SHP77 (cell line): ENCODE measurements around the gene MBLAC2.

Source experiments
- DNase-seq, 2 experiments: peaks; one replicate each; lab custom pipeline; 2025; lab: John Stamatoyannopoulos, UW

The MBLAC2 gene

DNA sequence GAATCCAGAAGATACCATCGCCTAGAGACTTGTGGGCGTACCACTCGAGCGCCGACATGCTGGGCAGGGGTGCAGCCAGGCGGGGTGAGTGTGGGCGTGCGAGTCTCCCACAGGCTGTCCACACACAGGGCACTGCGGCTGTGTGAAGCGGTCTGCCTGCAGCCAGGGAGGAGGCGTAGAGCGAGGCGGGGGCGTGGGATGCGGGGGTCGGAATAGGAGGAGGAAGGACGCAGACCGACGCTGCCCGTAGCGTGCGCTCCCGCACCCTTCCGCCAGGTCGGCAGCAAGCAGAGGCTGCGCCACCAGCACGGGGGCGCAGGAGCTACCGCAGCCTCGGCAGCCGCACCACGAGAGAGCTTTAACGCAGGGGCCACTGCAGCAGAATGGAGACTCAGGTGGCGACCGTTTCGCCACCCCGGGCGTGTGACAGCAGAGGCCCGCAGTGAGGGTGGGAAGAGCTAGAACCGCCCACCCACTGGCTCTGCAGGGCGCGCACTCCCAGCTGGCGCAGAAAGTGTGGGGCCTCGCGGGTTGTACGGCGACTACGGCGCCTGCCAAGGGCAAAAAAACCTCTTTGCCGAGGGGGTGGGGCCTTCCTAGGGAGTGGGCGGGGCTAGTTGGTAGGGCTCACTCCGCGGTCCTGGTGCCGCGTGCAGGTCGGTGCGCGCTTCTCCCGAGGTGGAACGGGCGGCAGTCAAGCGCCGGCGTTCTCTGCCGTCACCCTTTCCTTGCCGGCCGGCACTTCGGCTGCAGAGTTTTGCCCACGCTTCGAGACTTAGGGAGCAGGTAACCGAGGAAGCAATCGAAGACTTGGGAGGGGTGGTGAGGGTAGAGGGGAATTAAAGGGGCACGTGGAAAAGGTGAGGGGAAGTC lies at the start of gene MBLAC2, which contains the start of gene POLR3G:
Gene MBLAC2 (minus strand): TSS at position 537 of the 873 bp plus-strand sequence. CDS start 479 bp downstream, at position 58.
Gene POLR3G (plus strand): TSS at position 630 of the 873 bp plus-strand sequence. CDS start 10,704 bp downstream, outside the sequence.
- peak; percentile 90 for DNase-seq

DNA sequence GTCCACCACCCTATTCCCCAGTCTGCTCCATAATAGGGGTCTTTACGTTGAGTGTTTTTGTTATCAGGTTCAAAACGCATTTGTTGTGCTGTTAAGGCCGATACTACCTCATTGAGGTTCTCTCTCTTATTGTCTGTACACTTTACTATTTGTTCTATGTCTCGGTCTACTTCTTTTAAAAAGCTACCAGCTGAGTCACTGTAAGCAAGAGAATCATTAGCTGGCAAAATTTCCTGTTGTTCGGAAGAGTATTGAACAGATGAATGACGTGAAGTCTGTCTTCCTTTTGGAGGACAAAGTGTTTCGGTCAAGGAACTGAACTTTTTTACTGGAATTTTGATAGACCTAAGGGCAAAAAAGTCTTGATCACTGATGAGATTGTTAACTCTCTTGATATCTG lies 44.5 kb upstream of the MBLAC2 start:
- DNase-seq, result peak in 1 of 2 experiments; percentile 35

DNA sequence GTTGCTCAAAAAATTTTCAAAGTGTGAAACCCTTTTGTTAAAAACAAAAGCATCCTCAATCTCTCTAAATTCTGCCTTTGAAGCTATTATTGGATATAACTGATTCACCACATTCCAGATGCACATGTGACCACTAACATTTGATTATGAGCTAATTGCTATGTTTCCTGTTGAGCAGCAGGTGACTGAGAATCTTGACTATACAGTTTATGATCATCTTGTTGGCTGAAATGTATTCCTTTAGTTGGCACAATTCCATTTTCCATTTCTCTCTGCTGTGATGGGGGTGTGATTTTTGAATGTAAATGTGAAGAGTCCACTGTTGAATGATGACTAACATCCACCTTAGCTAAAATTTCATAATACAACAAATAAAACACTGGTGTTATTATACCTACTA lies 44.1 kb upstream of the MBLAC2 start:
- DNase-seq, result peak; percentile 42 to 50

DNA sequence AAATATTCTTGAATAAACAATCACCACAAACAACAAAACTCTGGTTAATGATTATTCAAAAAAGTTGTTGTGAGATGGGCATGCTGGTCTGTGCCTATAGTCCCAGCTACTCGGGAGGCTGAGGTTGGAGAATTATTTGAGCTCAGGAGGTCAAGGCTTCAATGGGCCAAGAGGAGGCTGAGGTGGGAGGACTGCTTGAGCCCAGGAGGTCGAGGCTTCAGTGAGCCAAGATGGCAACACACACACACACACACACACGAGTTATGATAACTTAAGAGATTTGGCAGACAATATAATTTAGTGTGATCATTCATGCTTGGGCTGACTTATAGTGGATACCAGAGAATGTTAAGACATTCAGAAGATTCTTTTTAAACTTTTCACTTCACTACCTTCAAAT lies 39.9 kb upstream of the MBLAC2 start:
- no peak for DNase-seq

DNA sequence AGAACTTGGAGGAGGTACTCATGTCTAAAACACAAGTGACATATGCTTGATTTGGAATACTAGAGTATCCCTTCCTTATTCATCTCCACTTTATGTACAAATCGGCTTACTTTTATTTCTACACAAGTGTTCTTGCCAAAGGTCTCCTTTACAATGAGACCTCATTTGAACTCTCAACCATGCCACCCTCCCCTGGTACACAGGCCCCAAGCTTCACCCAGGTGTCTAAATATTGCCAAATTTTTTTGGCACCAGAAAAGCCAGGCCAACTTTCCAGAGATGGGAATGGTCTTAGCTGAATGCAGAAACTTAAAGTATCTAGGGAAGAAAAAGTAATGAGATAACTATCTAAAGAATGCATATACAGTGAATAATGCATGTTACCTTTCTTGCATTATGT lies 35.9 kb upstream of the MBLAC2 start:
- DNase-seq, result no peak

DNA sequence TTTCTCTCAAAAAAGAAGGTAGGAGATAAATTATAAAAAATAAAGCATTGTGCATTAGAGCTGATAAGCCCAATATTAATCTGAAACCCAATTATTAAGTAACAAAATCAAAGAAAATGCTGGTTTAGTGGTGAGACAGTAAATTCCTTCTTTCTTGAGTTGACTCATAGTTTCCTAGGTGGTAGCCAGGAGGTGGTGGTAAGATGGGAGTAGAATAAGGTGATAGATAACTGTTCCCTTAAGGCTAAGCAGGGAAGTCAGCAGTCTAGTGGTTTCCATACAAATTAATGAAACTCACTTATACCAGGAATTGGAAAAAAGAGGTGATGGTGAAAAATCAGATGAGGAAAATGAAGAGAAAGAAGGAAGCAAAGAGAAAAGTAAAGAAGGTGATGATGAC lies 31.6 kb upstream of the MBLAC2 start:
- no peak for DNase-seq

DNA sequence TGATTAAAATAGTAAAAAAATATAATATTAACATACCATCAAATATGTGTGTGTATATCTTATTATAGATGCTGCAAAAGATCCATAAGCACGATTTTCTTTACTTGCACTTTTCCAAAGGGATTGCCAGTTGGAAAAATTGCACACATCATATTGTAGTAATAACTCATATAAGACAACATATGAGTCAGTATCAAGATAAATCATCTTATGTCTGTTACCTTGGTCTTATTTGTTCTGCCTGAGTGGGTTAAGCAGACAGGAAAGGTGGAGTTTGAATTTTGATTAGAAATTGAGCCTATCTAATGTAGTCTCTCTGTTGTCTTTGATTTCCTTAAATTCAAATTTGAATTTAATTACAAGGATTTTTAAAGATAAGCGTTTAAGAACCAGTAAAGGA lies 30.2 kb upstream of the MBLAC2 start:
- no peak for DNase-seq

DNA sequence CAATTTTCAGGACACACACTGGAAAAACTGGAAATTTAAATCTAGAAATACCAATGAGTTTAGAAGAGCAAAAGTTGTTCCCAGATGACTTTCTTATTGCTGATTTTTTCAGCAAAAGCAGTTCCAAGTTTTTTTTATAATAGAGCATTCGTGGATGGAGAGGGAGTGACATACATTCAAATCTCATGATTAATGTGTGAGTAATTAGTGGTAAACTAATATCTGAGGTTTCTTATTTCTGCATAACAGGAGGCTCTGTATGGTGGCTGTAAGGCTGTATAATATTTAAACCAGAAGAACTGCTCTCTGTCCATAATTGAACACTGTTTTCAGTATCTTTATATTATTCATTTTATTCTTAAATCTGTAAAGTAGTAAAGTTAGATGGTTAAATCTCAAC lies 29.0 kb upstream of the MBLAC2 start:
- DNase-seq, result no peak

DNA sequence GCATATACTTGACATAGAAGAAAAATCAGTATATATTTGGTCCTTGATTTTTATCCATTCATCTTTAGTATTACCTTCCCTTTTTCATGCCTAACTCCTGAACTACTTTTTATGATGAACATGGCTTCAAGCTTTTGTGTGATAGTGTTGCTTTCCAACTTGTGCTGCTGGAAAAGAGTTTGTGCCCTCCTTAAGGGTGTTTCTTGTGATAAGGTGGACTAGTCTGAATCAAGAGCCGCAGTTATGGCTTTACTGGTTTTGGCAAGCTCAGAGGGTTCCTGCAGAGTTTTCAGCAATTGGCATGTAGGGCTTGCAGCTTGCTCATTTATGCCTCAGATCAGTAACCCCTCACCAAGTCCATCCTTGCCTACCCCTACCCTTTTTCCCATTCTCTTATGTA lies 20.6 kb upstream of the MBLAC2 start:
- no peak for DNase-seq

DNA sequence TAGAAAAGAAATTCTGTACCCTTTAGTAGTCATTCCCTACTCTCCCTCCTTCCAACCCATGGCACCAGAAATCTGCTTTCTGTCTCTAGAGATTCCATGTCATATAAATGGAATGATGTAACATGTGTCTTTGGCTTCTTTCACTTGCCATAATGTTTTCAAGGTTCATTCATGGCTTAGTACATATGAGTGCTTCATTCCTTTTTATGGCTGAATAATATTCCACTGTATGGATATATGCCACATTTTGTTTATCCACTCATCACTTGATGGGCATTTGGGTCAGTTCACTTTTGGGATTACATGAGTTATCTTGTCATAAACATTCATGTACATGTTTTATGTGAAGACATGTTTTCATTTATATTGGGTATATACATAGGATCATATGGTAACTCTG lies 19.5 kb upstream of the MBLAC2 start:
- no peak for DNase-seq

DNA sequence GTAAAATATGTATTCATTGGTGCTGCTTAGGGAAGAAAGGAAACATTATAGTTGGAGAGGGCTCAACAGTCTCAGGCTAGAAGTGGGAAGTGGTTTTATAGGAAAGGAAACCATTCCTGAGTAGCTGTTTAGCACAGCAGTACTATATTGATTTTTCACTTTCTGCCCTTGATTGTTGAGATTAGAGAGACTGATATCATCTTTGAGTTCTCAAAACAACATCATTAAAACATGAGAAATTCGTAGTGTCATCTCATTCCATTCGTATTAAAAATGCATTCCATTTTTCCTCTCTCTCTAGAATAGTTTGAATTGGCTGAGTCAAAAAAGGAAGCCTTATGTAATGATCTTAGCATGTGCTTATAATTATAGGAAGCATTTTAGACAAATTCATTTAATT lies 14.2 kb upstream of the MBLAC2 start:
- DNase-seq, result no peak

DNA sequence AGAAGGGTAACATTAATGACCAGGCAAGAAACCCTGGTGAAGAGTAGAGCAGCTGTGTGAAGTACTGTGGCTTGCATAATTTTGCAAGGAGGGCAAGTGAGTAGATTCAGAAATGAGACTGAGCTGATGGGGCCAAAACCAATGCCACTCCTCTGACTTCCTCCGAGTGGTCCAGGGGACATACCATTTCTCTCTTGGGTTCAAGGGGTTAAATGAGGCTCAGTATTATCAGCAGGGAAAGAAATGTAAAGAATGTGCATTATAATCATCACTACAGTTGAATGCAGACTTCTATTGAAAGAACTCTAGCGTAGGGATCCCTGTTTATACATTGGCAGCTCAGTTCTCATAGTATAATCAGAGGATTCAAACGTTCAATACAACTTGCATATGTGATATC lies 10.0 kb upstream of the MBLAC2 start:
- no peak for DNase-seq

DNA sequence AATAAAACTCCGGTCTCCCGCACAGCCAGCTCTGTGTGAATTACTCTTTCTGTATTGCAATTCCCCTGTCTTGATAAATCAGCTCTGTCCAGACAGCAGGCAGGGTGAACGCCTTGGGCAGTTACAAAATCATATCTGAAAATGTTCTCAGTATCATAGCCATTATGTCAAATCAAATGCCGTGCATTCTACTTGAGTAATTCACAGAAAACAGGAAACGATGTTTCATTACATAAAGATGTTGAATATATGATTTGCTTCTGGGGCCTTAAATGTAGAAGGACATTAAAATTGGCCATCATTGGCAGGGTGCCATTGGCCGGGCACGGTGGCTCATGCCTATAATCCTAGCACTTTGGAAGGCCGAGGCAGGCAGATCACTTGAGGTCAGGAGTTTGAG lies 8.6 kb upstream of the MBLAC2 start:
- DNase-seq, result no peak

DNA sequence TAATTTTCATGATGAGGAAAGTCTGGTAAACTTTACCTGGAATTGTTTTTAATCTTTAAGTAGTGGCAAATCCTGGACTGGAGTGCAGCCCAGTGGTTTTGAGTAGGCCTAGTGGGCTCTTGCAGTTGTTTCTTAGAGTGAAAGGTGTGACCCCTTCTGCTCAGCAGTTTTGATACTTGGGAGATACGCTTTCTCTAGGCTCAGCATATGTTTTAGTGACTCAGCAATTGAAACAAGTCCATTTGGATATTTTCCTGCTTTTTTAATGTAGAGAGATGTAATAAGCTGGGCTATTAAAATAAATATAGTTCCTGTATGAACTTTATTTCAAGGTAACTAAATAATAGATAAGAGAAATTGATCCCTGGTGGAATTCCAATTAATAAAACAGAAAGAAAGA lies 6.1 kb upstream of the MBLAC2 start:
- no peak for DNase-seq

DNA sequence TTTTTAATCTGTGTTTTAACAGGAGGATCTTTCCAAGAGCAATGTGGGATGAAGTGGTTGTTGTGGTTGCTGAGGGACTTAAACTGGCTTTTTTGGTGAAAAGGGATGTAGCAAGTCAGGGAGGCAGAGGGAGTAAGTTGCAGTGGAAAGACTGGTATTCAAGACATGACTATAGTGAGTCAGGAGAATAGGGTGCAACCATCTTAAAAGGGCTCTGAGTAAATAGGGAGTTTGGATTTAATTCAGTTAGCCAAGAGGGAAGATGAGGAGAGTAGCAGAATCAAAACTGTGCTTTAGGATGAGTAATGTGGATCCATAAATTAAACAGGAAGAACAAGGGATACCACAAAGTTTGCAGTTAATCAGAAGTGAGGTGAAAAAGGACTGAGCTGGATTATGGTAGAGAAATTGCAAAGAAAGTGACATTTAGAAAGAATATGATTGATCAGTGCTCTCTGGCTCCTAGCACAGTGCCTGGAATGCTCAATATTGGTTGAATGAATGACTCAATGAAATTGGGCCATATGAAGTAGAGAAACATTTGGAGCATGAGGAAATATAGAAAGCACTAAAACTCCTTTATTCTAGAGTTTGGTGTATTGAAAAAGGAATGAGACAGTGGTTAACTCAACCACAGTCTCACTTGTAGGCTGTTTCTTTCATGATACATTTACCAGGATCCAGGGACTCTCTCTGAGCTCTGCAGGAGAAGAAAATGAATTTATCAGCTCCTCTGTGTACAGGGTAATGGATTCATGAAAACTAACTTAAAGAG lies 5.2 kb upstream of the MBLAC2 start:
- DNase-seq, result no peak

DNA sequence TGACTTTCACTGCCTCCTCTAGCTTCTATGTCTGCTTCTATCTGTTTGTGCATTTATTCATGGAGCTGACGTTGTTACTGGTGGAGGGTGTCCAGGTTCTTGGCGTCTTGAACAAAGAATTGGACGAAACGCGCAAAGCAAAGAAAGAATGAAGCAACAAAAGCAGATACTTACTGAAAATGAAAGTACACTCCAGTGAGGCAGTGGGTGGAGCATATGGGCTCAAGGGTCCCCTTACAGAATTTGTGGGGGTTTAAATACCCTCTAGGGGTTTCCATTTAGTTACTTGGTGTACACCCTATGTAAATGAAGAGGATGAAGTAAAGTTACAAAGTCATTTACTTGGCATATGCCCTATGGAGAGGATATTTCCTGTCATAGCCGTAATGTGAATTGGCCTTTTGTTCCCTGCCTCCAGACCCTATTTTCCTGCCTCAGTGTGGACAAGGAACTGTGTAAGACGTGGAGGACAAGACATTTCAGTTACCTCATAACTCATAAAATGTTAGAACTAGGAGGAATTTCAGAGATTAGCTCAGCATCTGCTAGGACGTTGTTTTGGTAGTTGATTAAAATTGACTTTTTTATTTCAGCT lies 3.1 kb upstream of the MBLAC2 start:
- DNase-seq, result no peak

DNA sequence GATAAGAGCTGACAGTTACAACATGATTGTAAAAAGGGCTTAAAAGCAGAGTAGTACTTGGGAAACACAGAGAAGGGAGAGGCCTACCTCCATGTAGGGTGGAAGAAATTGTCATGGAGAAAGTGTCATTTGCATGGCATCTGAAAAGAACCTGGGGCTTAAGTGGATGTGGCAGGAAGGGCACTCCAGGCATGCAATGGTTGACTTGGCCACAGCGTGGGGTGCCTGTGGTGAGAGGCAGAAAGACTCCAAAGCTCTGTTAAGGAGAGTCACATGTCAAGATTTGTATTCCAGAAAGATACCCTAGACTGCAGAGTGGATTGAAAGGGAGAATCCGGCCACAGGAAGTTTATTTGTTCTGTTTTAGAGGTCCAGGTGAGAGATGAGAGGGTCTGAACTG lies 2.5 kb upstream of the MBLAC2 start:
- DNase-seq, result no peak

DNA sequence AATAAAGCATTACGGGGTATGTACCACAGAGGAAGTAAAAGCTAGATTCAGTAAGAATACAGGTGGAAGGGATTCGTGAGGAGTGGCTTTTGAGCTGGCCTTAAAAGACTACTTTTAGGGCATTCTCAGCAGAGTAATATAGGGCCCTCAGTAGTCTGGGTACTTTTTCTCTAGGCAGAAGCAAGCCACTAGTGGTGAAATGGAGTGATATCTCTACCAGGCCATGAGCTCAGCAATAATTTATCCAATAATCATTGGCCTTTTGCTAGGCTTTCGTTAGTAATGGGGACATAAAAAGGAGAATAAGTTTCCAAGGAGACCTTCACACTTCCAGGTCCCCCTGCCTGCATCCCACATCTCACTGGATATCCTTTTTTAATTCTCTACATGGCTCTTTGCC lies 1.8 kb upstream of the MBLAC2 start:
- no peak for DNase-seq

DNA sequence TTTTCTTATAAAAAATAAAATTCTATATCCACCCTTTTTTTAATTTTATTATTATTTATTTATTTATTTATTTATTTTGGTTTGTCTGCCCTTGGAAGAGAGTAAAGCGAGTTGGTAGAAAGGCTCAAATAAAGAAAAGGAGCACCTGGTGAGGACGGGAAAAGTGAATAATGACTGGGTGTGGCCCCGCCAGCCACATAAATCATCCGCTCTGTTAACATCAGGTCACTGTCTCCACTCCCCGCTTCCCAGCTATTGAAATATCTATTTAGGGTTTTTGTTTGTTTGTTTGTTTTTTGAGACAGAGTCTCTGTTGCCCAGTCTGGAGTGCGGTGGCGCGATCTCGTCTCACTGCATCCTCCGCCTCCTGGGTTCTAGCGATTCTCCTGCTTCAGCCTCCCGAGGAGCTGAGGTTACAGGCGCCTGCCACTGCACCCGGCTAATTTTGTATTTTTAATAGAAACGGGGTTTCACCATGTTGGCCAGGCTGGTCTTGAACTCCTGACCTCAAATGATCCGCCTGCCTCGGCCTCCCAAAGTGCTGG lies 937 bp upstream of the MBLAC2 start:
- peak; percentile 9 to 19 for DNase-seq

DNA sequence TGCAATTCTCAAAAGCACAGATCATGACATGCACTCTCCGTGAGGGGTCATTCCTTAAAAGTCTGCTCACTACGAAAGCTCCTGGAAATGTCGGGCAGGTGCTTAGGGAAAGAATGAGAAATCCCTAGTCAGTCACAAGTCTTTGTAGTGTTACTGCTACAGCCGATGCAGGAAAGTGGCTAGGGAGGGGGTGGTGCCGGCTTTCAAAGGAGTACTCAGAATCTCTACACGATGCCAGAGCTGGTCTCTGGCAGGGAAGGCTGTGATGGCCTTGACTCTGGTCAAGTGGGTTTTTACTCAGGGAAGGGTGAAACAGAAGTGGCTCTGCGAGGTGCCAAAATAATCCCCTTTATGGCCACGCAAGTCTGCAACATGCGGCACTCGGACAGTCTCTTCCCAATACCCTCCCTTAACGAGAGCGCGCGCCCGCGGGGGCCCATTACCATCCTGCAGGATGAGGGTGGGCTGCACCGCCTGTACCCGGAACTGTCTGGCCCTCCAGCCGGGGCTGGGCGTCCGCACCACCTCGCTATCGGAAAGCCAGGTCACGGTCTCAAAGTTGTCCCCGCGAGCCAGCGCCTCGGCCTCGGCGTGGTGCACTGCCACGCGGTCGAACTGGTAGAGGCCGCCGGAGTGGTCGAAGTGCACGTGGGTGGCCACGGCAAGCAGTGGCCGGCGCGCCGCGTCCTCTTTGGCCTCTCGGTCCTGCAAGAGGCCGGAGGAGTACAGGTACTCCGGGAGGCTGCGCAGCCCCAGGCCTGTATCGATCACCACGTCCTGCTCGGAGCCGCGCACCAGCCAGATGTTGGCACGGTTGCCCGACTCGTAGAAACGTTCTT lies 956 bp downstream of the MBLAC2 start:
- peak; percentile 43 to 45 for DNase-seq

DNA sequence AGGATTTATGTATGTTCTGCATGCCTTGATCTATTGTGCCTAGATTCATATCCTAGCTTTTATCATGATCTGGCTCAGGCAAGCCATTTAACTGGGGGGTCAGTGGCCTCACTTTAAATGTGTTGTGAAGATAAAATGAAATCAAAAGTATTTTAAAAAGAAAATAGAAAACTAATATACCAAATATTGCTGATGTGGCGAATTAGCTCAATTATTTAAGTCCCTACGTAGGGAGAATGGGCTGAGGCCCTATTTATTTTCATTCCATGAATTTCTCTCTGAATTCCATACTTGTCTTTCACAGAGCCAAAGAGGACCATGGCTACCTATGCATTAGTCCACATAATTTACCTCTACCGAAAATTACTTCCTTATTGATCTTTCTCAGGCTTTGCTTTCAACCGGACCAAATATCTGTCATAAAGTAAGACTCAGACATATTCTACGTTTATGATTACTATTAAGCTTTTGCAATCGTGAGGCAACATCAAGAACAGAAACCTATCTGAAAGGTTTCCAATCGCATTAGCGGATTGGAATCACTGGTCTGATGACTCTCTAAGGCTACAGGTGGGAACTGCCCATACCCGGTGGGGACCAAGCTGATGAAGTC lies 1.7 kb downstream of the MBLAC2 start:
- peak in 1 of 2 experiments; percentile 8 for DNase-seq
